ENCODE results near the gene MRPL11. TPM values are rescaled to one million over a fixed set of nuclear protein-coding genes. Genes with fewer than 3 reads are reported as not detected.

Gene MRPL11
- total and polyA plus RNA-seq, 2 of the 13 experiments (the other 11 are each of a cell fraction or from before 2014, with no cell fraction given) = 72.9 to 176 TPM

- ChIA-PET POLR2A (no interaction called here), CTCF (ENCODE audit: low intra/inter-chr PET ratio, low total read pairs) (interaction anchor here (0.7 kb wide), 1 partner anchor 18 kb away, joined by 3 read pairs; no protein-coding TSS in a partner anchor)
- Histone ChIP-seq H3K36me3 (replicated peaks in 1 of 2; ENCODE audit: control insufficient read depth in 1 of 2, insufficient read depth in 2 of 2, low read length in 2 of 2) (no peaks in the 10 kb centered on the region), H3K4me1 (ENCODE audit: insufficient read depth, low read length) (0 out of 2 replicates have a peak, but pooled peaks cover 5% of the 10 kb centered on the region), H3K79me2 (ENCODE audit: insufficient read depth, low read length) (no peaks in the 10 kb centered on the region), H3K27me3 (ENCODE audit: control insufficient read depth in 1 of 2, insufficient read depth in 2 of 2, low read length in 2 of 2) (peaks cover 5 to 65% of the 10 kb centered on the region in 2 experiments), H4K20me1 (ENCODE audit: insufficient read depth, low read length) (peaks cover 7% of the 10 kb centered on the region; the same call in 1 of the 2 replicates), H2AFZ (ENCODE audit: low read length) (no peak overlapping the region), H3K9me3 (ENCODE audit: low read length) (no peaks in the 10 kb centered on the region), H3K4me2 (ENCODE audit: low read depth, low read length) (no peak overlapping the region), H3K27ac (ENCODE audit: extremely low read length, insufficient read depth, low read length) (no peak overlapping the region), H3K4me3 (replicated peaks in 1 of 3; ENCODE audit: insufficient read depth in 1 of 3, low read depth in 2 of 3, low read length in 3 of 3) (no peak overlapping the region), H3K9ac (ENCODE audit: insufficient read depth, low read depth, low read length) (no peak overlapping the region)
- no peak for FAIRE-seq
- in situ Hi-C loops (cut with HindIII; ENCODE audit: extremely low pct_ligation_motif_present, low pct_unique_long_range_greater_than_20kb) (loop anchor here (25.0 kb wide), 1 partner anchor 425 kb away; the partner anchor contains the start of gene RCE1), intact Hi-C loops (cut with micrococcal nuclease; ENCODE audit: unreplicated experiment) (no loop called here)
- no peak for ATAC-seq
- no peak for TF ChIP-seq ZNF501 (CRISPR knock-in tag; IDR thresholded peaks at IDR 0.05)
- TF ChIP-seq HMGA1 (CRISPR knock-in tag; conservative IDR thresholded peaks at IDR 0.05) = no peak
- no peak for TF ChIP-seq PREB (CRISPR knock-in tag; IDR thresholded peaks at IDR 0.05)
- no peak for TF ChIP-seq NCOA1 (CRISPR knock-in tag; IDR thresholded peaks at IDR 0.05)
- TF ChIP-seq ZIK1 (CRISPR knock-in tag; IDR thresholded peaks at IDR 0.05; ENCODE audit: borderline replicate concordance, low read depth) = no peak
- no peak for TF ChIP-seq ZFP41 (CRISPR knock-in tag; IDR thresholded peaks at IDR 0.05; ENCODE audit: borderline replicate concordance)
- no peak for TF ChIP-seq TCF7L2 (IDR thresholded peaks at IDR 0.05; ENCODE audit: low read depth, low read length)
- no peak for TF ChIP-seq ZNF652 (CRISPR knock-in tag; IDR thresholded peaks at IDR 0.05; ENCODE audit: borderline replicate concordance, low read depth)
- TF ChIP-seq NCOA2 (CRISPR knock-in tag; IDR thresholded peaks at IDR 0.05) = no peak
- 21% methylated on average over 2 of the region's 7 CpGs for WGBS (ENCODE audit: low lambda C conversion rate)
- DNase-seq (ENCODE audit: low spot score) = no peak
- no TSS peak for BruUV-seq (replicated peaks)
Measured at GRCh38 chr11:66412110-66412509, 26.5 kb downstream of the MRPL11 start.

Data from HepG2 (cell line).